Left ventricle myocardium superior (tissue), 1 donor: ENCODE data around the gene PHACTR1. TPM values are rescaled to one million over a fixed set of nuclear protein-coding genes. Genes with fewer than 3 reads are reported as not detected.

Source experiments
- ATAC-seq: fragments of 200-7000 bp; cut with Tn5 transposase; one replicate; pipeline ENCODE4 v1.9.1; 2020; ENCODE audit warnings: mild to moderate bottlenecking, moderate library complexity
- DNase-seq: peaks from one replicate; pipeline ENCODE4 v3.0.0-alpha.2; 2020
- intact Hi-C: fragments of 100-400 bp; cut with micrococcal nuclease; formaldehyde crosslinking; loops from one replicate; pipeline ENCODE4 v1.11.0; 2022
- total RNA-seq: library from RNA; stranded (reverse); fragmentation: NEBNext Ultra II Directional; extraction: Animal tissue kit (Norgen Biotek cat#: 25700); gene quantifications from one replicate; pipeline ENCODE4 v1.2.1, GENCODE V29; 2021
- donor health status: DM: no; HTN: yes; CAD: no; lungs with severe emphysema.

The PHACTR1 gene
- total RNA-seq, 1 donor from 2014 or later = 124 TPM

- intact Hi-C loops = loop anchor here (5.0 kb wide), 1 partner anchor 44 kb away; no protein-coding TSS in a partner anchor
- DNase-seq (no peak), ATAC-seq (peak; percentile 28)
These were observed 246.4 kb downstream of the PHACTR1 start for GRCh38 chr6:12962987-12963386.

DNA sequence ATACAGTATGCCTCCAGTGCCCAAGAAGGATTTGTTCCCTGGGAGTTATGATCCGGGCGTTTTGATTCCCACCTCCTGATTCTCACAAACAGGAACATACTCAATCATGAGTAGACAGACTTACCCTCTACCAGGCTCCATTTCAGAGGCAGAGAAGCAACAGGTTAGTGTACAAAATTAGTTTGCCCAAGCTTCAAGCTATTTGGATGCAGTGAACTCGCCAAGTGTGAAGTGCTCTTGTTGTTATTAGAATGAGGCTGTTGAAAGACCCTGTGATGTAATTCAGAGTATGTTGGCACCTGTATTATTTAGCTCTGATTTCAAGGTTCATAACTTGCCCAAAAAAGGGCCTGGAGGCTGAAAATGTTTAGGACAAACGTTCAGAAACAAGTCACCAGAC, 247.0 kb downstream of the PHACTR1 start:
- ATAC-seq = peak; percentile 76
- intact Hi-C loops = loop anchor here (5.0 kb wide), 1 partner anchor 44 kb away; no protein-coding TSS in a partner anchor
- no peak for DNase-seq

DNA sequence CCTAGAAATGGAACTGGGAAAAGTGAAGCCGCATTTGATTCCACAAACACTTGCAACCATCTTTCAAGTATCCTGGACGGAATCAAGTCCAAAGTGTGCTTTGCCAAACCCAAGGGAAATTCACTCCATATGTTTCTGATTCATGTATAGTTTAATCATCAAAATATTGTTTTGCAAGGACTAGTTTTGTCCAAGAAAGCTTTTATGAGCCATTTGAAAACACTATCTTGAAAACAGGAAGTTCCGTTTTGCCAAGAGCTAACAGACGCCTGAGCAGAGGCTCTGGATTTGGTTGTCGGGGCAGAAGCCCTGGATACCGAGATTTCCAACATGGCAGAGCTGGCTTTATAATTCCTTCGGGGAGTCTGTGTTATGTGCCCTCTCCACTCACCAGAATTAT, 251.1 kb downstream of the PHACTR1 start:
- intact Hi-C loops = no loop called here
- ATAC-seq = no peak
- DNase-seq = no peak

GRCh38 chr6:12968290-12968689, 251.7 kb downstream of the PHACTR1 start:
- ATAC-seq (no peak), DNase-seq (no peak)
- intact Hi-C loops = no loop called here

GRCh38 chr6:12968839-12969558, 252.4 kb downstream of the PHACTR1 start:
- ATAC-seq (no peak), DNase-seq (no peak)
- intact Hi-C loops = no loop called here

DNA sequence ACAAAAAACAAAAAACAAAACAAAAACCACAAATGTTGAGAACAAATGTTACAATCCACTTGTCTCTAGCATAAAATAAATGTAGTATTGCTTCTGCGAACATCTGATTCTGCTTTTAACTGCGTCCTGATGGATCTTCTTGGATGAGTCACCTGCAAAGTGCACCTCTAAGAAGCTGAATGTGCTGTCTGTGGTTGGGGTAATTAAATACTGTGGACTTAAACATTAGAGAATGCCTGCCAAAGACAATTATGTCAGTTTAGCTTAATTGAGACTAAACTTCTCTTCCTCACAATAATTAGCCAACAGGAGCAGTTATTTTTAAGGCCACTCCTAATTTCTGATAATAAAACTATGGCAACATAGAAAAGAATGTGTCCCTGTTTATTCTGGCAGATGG, 253.4 kb downstream of the PHACTR1 start:
- no peak for DNase-seq
- intact Hi-C loops = no loop called here
- no peak for ATAC-seq

DNA sequence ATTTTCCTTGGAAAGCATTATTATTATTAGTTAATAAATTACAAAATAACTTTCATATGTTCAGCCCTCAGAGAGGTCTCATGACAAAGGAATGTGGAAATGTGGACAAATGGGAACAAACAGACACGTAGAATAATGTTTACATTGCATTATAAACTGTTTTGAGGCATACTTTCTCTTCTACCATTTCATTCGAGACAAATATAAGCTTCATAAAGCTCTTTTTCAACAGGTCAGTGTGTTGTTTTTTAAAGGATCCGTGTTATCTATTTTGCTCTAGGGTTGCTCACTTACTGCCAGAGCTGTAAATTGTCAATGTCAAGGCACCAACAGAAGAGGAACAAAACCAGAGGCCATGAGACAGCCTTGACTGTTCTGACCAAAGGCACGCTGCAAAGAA, 256.8 kb downstream of the PHACTR1 start:
- intact Hi-C loops = no loop called here
- ATAC-seq (peak; percentile 80), DNase-seq (no peak)

- ATAC-seq (no peak), DNase-seq (no peak)
- intact Hi-C loops = no loop called here
These were observed 258.0 kb downstream of the PHACTR1 start for GRCh38 chr6:12974551-12974950.

- DNase-seq (no peak), ATAC-seq (no peak)
- intact Hi-C loops = no loop called here
These were observed 259.8 kb downstream of the PHACTR1 start for GRCh38 chr6:12976366-12976765.

DNA sequence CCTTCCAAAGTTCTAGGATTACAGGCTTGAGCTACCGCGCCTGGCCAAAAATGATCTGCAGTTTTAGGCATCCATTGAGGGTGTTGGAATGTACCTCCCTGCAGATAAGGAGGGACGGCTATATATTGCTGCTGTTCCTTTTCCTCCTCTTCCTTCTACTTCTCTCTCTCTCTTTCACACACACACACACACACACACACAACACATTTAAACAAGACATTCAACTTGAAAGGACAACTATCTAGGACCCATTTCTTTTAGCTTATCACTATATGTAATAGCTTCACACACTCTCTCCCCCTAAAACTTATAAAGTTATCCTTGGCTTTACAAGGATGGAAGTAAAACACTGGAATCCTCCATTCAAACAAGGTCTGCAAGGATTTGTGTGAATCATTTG, 260.6 kb downstream of the PHACTR1 start:
- intact Hi-C loops = no loop called here
- ATAC-seq (peak; percentile 56), DNase-seq (no peak)

DNA sequence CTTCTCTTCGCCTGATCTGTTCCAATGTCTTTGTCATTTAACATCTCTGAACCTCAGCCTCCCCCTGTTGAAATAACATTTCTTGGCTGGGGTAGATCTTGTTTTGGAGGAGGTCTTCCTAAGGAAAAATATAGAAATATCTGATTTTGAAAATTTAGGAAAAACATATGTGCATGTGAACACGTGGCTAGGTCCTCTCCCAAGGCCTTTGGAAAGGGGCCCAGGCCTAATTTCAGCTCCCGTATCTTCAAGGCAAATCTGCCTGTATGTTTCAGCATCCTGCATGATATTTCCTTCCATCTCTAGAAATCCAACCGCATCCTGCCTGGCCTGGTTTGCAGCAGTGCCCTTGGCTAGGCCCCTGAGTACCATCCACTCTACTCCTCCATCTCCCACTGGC, 261.2 kb downstream of the PHACTR1 start:
- intact Hi-C loops = no loop called here
- DNase-seq = no peak
- no peak for ATAC-seq

DNA sequence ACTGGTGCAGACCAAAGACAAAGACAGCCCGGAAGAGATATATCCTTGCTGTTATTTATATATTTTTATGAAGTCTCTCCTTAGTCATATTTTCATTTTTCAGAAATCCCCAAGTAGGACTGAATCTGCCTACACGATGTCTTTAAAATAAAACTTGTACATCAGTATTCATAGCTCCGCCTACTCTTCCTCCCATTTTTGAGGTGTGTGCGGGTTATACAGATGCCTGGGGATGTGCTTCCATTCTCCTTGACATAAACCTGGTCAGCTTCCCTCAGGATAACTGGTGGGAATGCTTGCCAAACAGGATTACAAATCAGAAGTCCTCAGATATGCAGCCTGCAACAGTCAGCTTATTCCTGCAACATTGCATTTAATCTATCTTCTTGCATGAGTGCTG, 264.2 kb downstream of the PHACTR1 start:
- no peak for DNase-seq
- intact Hi-C loops = no loop called here
- no peak for ATAC-seq

DNA sequence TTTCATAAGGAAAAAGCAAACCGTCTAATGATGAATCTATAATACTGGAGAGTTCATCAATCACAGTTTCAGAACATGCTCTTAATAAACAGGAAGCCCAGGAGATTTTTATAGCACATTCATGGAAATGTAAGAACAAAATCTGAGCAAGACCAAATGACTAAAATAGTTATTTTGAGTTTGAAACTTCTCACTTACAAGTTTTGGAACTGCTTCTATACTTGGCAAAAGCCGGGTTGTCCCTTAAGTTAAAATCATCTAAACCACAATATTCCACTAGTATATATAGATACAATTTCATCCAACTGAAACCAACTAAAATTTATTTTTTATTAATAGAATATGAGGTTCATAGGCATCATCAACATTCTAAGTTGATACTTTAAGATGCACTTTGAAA, 268.2 kb downstream of the PHACTR1 start:
- DNase-seq = no peak
- no peak for ATAC-seq
- intact Hi-C loops = no loop called here

- no peak for DNase-seq
- peak; percentile 58 for ATAC-seq
- intact Hi-C loops = no loop called here
These were observed 271.2 kb downstream of the PHACTR1 start for GRCh38 chr6:12987783-12988182.

GRCh38 chr6:12990162-12990561, 273.6 kb downstream of the PHACTR1 start:
- DNase-seq (no peak), ATAC-seq (no peak)
- intact Hi-C loops = no loop called here

- no peak for DNase-seq
- intact Hi-C loops = no loop called here
- ATAC-seq = no peak
These were observed 274.9 kb downstream of the PHACTR1 start for GRCh38 chr6:12991435-12991834.

- intact Hi-C loops = no loop called here
- no peak for DNase-seq
- ATAC-seq = no peak
These were observed 276.2 kb downstream of the PHACTR1 start for GRCh38 chr6:12992770-12993169.

DNA sequence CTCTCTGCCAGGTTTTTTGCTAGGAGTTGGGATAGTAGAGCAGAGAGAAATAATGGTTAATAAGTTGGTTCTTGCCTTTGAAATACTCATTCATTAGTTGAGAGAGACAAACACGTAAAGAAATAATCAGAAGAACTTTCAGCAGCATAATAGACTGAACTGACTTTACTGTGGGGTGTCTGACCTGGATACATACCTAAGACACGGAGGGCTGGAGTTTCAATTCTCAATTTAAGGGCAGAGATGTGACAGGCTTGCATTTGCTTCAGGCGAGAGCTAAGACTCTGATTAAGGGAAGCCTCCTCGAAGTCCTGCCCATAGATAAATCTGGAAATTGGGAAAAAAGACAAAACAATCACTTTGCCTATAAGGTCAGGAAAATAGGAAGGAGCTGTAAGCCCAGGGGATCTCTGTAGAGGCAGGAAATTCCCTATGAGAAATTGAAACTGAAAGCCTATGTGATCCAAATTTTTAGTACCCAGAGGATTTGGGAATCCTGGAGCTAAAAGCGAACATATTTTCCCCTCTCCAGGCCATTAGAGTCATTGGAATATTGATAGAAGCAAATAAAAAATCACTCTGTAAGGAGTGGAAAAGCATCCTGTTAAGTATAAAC, 276.8 kb downstream of the PHACTR1 start:
- no peak for ATAC-seq
- intact Hi-C loops = no loop called here
- no peak for DNase-seq

DNA sequence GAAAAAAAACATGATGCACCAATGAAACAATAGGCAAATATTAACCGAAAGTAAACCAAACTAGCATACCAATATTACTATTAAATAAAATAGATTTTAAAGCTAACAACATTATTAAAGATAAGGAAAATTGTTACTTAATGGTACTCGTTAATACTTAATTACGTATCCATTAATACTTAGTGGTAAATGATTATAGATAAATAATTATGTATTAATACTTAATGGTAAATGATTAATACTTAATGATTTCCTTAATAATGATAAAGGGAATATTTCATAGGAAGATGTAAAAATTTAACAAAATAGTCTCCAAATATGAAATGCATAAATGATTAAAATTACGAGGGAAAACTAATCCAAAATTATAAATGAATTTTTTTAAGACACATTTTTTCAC, 278.9 kb downstream of the PHACTR1 start:
- intact Hi-C loops = no loop called here
- ATAC-seq (no peak), DNase-seq (no peak)

DNA sequence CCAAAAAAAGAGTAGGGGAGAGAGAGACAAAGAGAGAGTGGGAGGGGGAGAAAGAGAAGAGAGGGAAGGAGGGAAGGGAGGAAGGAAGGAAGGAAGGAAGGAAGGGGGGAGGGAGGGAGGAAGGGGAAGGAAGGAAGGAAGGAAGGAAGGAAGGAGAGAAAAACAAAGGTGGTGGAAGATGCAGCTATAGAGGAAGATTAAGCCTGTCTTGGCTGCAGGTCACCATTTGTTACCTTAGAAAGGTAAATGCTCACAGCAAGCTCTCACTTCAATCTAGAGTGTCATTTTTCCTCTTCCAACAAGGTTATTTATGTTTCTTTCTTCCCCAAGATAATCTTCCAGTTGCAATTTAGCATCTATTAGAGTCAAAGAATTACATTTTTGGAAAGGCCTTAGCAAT, 284.0 kb downstream of the PHACTR1 start:
- intact Hi-C loops = no loop called here
- DNase-seq (no peak), ATAC-seq (no peak)

GRCh38 chr6:13001927-13002326, 285.4 kb downstream of the PHACTR1 start:
- ATAC-seq = no peak
- intact Hi-C loops = no loop called here
- DNase-seq = no peak
